ENCODE measurements around the gene FHDC1.

FHDC1 gene

DNA sequence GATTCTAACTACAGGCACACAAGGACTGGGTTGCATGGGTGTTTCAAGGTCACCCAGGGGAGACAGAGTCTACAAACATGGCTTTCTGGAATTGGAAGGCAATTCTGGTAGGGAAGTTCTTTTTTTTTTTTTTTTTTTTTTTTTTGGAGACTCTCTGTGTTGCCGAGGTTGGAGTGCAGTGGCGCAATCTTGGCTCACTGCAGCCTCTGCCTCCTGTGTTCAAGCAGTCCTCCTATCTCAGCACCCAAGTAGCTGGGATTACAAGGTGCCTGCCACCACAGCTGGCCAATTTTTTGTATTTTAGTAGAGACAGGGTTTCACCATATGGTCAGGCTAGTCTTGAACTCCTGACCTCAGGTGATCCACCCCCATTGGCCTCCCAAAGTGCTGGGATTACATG lies 16.3 kb upstream of the FHDC1 start:
- DNase-seq (ENCODE audit: extremely low read depth, low read depth): no peak
- no peak for TF ChIP-seq CTCF (IDR thresholded peaks at IDR 0.05; ENCODE audit: low read depth, low read length, missing control alignments)
- no peak overlapping the region for H3K4me3 ChIP-seq (replicated peaks; ENCODE audit: low read depth, low read length)

- TF ChIP-seq CTCF (IDR thresholded peaks at IDR 0.05; ENCODE audit: low read depth, low read length, missing control alignments): no peak
- no peak overlapping the region for H3K4me3 ChIP-seq (replicated peaks; ENCODE audit: low read depth, low read length)
- no peak for DNase-seq (ENCODE audit: extremely low read depth, low read depth)
Observed at GRCh38 chr4:152920768-152921167, 15.4 kb upstream of the FHDC1 start.

- H3K4me3 ChIP-seq (replicated peaks; ENCODE audit: low read depth, low read length): no peak overlapping the region
- DNase-seq (ENCODE audit: extremely low read depth, low read depth): no peak
- TF ChIP-seq CTCF (IDR thresholded peaks at IDR 0.05; ENCODE audit: low read depth, low read length, missing control alignments): no peak
Observed at GRCh38 chr4:152921284-152921683, 14.8 kb upstream of the FHDC1 start.

DNA sequence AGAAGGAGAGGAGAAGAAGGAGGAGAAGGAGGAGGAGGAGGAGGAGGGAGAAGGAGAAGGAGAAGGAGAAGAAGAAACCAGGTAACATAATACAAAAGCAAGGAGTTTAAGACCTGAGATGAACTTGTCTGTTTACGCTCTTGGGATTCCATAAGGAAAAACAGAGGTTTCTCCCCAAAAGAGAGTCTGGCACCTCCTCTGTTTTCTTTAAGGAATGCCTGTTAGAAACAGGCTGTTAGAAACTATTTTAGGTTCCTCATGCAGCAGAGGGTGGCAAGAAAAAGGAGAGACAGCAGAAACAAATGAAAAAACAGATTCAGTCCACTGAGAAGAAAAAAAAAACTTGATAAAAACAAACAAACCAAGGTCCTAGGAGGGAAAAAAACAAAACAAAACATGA lies 10.3 kb upstream of the FHDC1 start:
- no peak for DNase-seq (ENCODE audit: extremely low read depth, low read depth)
- no peak for TF ChIP-seq CTCF (IDR thresholded peaks at IDR 0.05; ENCODE audit: low read depth, low read length, missing control alignments)
- no peak overlapping the region for H3K4me3 ChIP-seq (replicated peaks; ENCODE audit: low read depth, low read length)

- H3K4me3 ChIP-seq (replicated peaks; ENCODE audit: low read depth, low read length): no peak overlapping the region
- DNase-seq (ENCODE audit: extremely low read depth, low read depth): no peak
- no peak for TF ChIP-seq CTCF (IDR thresholded peaks at IDR 0.05; ENCODE audit: low read depth, low read length, missing control alignments)
Observed at GRCh38 chr4:152926959-152927358, 9.2 kb upstream of the FHDC1 start.

GRCh38 chr4:152927737-152928136 lies 8.4 kb upstream of the FHDC1 start:
- no peak for TF ChIP-seq CTCF (IDR thresholded peaks at IDR 0.05; ENCODE audit: low read depth, low read length, missing control alignments)
- no peak overlapping the region for H3K4me3 ChIP-seq (replicated peaks; ENCODE audit: low read depth, low read length)
- DNase-seq (ENCODE audit: extremely low read depth, low read depth): no peak

GRCh38 chr4:152928286-152928685 lies 7.8 kb upstream of the FHDC1 start:
- TF ChIP-seq CTCF (IDR thresholded peaks at IDR 0.05; ENCODE audit: low read depth, low read length, missing control alignments): no peak
- no peak for DNase-seq (ENCODE audit: extremely low read depth, low read depth)
- no peak overlapping the region for H3K4me3 ChIP-seq (replicated peaks; ENCODE audit: low read depth, low read length)

Measured in HFF-Myc (cell line).